ENCODE measurements around the gene ALS2. TPM values are rescaled to one million over a fixed set of nuclear protein-coding genes. Genes with fewer than 3 reads are reported as not detected.

The ALS2 gene
- total RNA-seq, 1 donor from 2014 or later: 36.4 TPM

- Mint-ChIP-seq H3K27ac (no peak overlapping the region), H3K36me3 (no peaks in the 10 kb centered on the region), H3K27me3 (no peaks in the 10 kb centered on the region), H3K4me3 (no peak overlapping the region), H3K4me1 (ENCODE audit: unreplicated experiment) (peaks cover 20% of the 10 kb centered on the region), H3K9me3 (no peaks in the 10 kb centered on the region)
- no peak for DNase-seq (ENCODE audit: extremely low spot score, unreplicated experiment)
- no peak for TF ChIP-seq CTCF (conservative IDR thresholded peaks at IDR 0.05)
Measured at GRCh38 chr2:201790989-201791388, 10.3 kb upstream of the ALS2 start.

- no peaks in the 10 kb centered on the region for H3K36me3 Mint-ChIP-seq
- H3K27ac Mint-ChIP-seq: no peak overlapping the region
- no peak for DNase-seq (ENCODE audit: extremely low spot score, unreplicated experiment)
- H3K4me3 Mint-ChIP-seq: no peak overlapping the region
- no peaks in the 10 kb centered on the region for H3K27me3 Mint-ChIP-seq
- H3K9me3 Mint-ChIP-seq: no peaks in the 10 kb centered on the region
- no peak for TF ChIP-seq CTCF (conservative IDR thresholded peaks at IDR 0.05)
- H3K4me1 Mint-ChIP-seq (ENCODE audit: unreplicated experiment): peaks cover 14% of the 10 kb centered on the region
Measured at GRCh38 chr2:201790291-201790690, 9.6 kb upstream of the ALS2 start.

GRCh38 chr2:201789395-201789794 is 8.7 kb upstream of the ALS2 start:
- TF ChIP-seq CTCF (conservative IDR thresholded peaks at IDR 0.05): no peak
- Mint-ChIP-seq H3K4me1 (ENCODE audit: unreplicated experiment) (peaks cover 14% of the 10 kb centered on the region), H3K36me3 (no peaks in the 10 kb centered on the region), H3K4me3 (no peak overlapping the region), H3K27me3 (no peaks in the 10 kb centered on the region), H3K27ac (no peak overlapping the region), H3K9me3 (no peaks in the 10 kb centered on the region)
- DNase-seq (ENCODE audit: extremely low spot score, unreplicated experiment): no peak

GRCh38 chr2:201788371-201788770 is 7.6 kb upstream of the ALS2 start:
- Mint-ChIP-seq H3K27ac (no peak overlapping the region), H3K27me3 (peaks cover 3% of the 10 kb centered on the region), H3K36me3 (no peaks in the 10 kb centered on the region), H3K9me3 (no peaks in the 10 kb centered on the region), H3K4me3 (no peak overlapping the region), H3K4me1 (ENCODE audit: unreplicated experiment) (peaks cover 14% of the 10 kb centered on the region)
- no peak for TF ChIP-seq CTCF (conservative IDR thresholded peaks at IDR 0.05)
- DNase-seq (ENCODE audit: extremely low spot score, unreplicated experiment): no peak

- H3K36me3 Mint-ChIP-seq: no peaks in the 10 kb centered on the region
- peaks cover 6% of the 10 kb centered on the region for H3K27me3 Mint-ChIP-seq
- peaks cover 18% of the 10 kb centered on the region for H3K4me1 Mint-ChIP-seq (ENCODE audit: unreplicated experiment)
- no peak overlapping the region for H3K27ac Mint-ChIP-seq
- TF ChIP-seq CTCF (conservative IDR thresholded peaks at IDR 0.05): no peak
- H3K9me3 Mint-ChIP-seq: no peaks in the 10 kb centered on the region
- no peak for DNase-seq (ENCODE audit: extremely low spot score, unreplicated experiment)
- H3K4me3 Mint-ChIP-seq: no peak overlapping the region
Measured at GRCh38 chr2:201786471-201786870, 5.7 kb upstream of the ALS2 start.

- DNase-seq (ENCODE audit: extremely low spot score, unreplicated experiment): no peak
- H3K36me3 Mint-ChIP-seq: no peaks in the 10 kb centered on the region
Measured at GRCh38 chr2:201785135-201785534, 4.4 kb upstream of the ALS2 start.

More at GRCh38 chr2:201785135-201785534, 4.4 kb upstream of the ALS2 start:
- TF ChIP-seq CTCF (conservative IDR thresholded peaks at IDR 0.05): no peak
- no peak overlapping the region for H3K27ac Mint-ChIP-seq
- H3K9me3 Mint-ChIP-seq: no peaks in the 10 kb centered on the region
- no peak overlapping the region for H3K4me3 Mint-ChIP-seq
- H3K4me1 Mint-ChIP-seq (ENCODE audit: unreplicated experiment): peaks cover 26% of the 10 kb centered on the region
- peaks cover 6% of the 10 kb centered on the region for H3K27me3 Mint-ChIP-seq

All from type B pancreatic cell (in vitro differentiated cells).